NCI-H1930 (cell line): Measurements from ENCODE around the gene BRD4.
"Not testable (repeated sequence)": the region's sequence is repeated elsewhere in the genome, so short reads cannot be mapped to it uniquely, and the experiment has no call there.

ENCODE experiments used
- DNase-seq, 2 experiments: peaks; one replicate each; lab custom pipeline; 2025; lab: John Stamatoyannopoulos, UW

The BRD4 gene

DNA sequence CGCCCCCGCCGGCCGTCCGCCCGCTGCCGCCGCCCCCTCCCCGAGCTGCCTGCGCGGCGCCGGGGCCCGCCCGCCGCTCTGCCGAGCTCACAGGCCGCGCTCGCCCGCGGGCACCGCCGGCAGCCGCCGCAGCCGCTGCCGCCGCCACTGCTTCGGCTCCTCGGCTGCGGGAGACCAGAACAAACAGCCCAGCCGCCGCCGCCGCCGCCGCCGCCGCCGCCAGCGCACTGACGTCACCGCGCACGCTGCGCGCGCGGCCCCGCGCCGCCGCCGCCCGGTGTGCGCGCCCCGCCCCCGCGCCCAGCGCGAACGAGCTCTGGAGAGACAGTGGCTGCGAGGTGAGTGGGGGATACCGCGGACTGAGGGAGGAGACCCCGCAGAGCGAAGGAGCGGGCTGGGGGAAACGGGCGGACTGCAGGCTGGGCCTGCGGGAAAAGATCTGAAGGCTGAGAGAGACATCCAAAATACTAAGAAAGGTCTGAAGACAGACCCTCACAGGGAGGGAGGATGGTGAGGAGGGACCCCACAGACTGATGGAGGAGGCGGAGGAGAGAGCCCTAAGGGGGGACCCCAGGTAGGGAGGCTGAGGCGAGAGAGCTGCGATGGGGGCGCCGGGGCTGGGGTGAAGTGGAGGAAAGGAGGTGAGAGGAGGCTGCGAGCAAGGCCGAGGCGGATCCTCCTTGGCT is at the start of gene BRD4:
BRD4 (minus strand) TSS at position 229 of the 686 bp plus-strand sequence. CDS start 59,440 bp downstream, outside the sequence.
- peak in 1 of 2 experiments; percentile 34 for DNase-seq

DNA sequence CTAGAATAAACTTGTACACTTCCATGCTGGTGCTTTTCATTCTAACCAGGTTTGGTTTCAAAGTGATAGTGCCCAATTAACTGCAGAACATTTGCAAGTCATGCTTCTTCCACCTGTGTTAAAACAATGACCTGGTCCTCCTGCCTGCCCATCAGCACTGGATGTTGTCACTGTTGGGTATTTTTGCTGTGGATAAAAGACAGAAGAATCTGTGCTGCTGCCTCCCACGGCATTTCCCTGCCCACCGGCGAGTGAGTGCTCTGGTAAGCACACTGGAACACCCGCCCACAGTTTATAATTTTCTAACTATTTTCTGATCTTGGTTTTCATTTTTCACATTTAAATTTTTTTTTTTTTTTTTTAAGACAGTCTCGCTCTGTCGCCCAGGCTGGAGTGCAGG is 49.5 kb upstream of the BRD4 start:
- DNase-seq: no peak

- no peak for DNase-seq
Observed at GRCh38 chr19:15381429-15381828, 49.1 kb upstream of the BRD4 start.

GRCh38 chr19:15379999-15380647 is 47.8 kb upstream of the BRD4 start:
- DNase-seq: peak; percentile 42 to 70

DNA sequence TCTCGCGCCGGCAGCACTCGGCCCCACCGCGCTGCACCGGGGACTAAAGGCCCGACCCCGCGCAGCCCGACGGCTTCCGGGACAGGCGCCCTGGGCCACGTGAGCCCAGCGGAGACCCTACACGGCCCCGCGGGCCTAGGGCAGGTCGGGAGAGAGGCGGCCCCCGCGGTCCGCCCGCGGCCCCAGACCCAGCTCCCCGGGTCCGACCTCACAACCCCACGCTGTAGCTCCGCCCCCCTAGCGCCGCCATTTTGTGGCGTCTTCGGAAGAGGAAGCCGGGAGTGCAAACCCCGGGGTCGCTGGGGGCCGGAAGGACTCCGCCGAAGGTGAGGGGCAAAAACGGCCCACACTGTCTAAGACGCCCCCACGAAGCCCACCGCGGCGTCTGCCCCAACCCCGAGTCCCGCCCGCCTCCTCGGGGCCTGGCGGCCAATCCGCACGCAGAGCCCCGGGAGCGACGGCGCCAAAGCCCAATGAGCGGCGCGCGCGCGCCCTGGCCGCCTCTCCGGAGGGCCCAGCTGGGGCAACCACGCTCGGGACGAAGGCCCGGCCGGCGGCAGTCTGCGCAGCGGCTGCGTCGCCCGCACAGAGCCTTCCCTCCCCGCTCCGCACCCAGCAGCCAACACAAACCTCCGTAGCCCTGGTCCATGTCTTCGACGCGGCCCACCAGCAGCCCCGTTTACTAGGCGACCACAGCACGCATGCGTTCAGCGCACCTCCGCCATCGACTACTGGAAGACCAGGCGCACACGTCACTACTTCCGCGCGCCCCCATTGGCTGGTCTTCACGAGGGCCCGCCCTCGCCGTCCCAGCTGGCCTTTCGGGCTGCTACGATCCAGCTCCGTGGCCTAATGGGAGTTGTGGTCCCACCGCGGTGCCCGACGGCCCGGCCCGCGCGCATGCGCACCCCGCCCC is 47.0 kb upstream of the BRD4 start, which contains the start of gene AKAP8:
AKAP8 (minus strand) TSS at position 705 of the 916 bp plus-strand sequence; CDS start at position 649, 56 bp downstream.
- DNase-seq: peak; percentile 87 to 92

DNA sequence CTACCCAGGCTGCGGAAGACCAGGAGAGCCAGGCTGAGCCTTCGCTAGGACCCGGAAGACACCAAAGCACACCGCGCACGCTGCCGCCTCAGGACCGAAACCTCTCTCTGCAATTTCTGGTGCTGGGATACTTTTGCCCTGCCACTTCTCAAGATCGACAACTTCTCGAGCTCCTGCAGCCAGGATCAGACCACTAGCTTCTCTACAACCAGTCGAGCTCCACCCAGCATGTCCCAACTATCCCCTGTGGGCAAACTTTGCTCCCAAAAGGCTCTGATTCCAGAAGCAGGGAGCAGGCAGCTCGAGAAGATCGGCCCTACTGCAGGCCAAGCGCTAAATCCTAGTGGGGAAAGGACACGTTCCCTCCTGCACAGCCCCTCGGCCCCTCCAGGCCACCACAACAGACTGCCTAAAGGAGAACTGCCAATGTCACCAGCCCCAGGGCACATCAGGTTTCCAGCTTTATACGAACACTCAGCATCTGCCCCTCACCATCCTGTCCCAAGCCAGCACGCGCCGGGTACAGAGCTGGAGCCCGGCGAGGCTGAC is 46.3 kb upstream of the BRD4 start:
- no peak for DNase-seq

DNA sequence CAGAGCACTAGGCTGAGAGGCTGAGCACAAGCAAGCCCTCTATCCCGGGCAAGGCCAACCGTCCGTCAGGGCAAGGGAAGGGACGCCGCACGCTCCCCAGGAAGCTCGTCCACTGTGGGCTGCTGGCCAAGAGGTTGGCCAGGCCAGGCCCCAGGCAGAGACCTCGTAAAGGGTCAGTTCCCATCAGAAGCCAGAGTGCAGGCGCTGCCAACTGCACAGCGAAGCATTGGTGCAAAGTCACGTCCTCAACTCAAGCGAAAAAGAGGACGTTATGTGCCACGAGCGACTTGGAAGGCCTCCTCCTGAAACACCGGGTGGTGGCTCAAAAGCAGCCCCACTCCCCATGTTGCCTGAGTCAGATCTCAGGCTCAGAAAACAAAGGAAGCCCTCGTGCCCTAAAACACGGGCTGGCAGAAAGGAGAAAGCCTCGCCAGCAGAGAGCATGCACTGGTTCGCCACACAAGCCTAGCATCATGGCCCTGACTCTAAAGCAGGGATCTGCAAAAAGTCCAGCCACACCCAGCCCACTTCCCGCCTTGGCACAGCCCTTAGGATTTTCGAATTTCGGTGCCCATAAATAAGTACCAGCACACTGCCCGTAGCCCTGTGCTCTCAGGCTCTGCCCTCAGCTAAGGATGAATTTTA is 42.6 kb upstream of the BRD4 start:
- DNase-seq: no peak

- no peak for DNase-seq
Observed at GRCh38 chr19:15374105-15374651, 41.8 kb upstream of the BRD4 start.

DNA sequence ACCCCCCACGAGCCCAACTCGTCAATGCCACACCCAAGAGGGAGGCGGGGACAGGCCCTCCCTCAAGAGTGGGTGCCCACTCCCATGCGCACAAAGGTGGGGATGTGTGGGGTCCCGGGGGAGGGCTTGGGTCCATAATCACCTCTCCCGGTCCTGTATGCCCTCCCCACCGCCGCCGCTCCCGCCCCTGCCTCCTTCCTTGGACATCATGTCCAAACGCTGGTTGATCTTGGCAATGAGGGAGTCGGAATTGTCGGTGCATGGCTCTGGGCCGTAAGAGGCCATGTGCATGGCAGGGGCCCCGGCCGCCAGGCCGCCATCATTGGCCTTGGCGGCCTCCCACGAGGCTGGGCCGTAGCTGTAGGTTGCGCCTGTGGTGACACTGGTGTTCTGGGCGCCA is 41.3 kb upstream of the BRD4 start:
- DNase-seq: no peak

- no peak for DNase-seq
Observed at GRCh38 chr19:15372891-15373301, 40.6 kb upstream of the BRD4 start.

- no peak for DNase-seq
Observed at GRCh38 chr19:15372470-15372869, 40.1 kb upstream of the BRD4 start.

- DNase-seq: no peak
Observed at GRCh38 chr19:15371786-15372380, 39.5 kb upstream of the BRD4 start.

- no peak for DNase-seq
Observed at GRCh38 chr19:15371119-15371518, 38.8 kb upstream of the BRD4 start.

DNA sequence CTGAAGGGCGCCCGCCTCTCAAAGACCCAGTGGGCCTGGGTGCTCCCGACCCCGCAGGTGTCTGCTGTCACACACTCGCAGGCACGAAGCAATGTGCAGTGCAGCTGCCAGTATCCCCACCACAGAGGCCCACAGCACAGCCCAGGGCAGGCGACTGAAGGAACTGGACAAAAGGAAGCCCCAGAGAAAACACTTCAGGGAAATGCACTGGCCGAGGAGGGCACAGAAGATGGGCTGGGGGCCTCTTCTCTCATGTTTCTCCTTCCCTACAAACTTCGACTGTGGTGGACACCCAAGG is 37.2 kb upstream of the BRD4 start:
- no peak for DNase-seq

- no peak for DNase-seq
Observed at GRCh38 chr19:15368798-15369593, 36.7 kb upstream of the BRD4 start.

GRCh38 chr19:15368051-15368632 is 35.8 kb upstream of the BRD4 start:
- DNase-seq: no peak

DNA sequence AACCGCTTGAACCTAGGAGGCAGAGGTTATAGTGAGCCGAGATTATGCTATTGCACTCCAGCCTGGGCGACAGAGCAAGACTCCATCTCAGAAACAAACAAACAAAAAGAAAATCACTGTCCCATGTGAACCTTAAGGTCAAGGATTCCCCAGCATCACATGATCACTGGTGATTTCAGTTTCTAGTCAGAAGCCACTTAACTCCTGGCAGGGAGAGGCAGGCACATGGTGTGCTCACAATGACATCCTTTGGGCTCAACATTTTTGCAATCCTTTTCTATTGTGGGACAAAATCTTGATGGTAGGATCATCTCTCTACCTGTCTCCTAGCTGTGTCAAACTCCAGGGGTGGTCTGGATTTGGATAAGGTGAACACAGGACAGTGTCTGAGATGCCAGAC is 35.1 kb upstream of the BRD4 start:
- no peak for DNase-seq

GRCh38 chr19:15365264-15365663 is 32.9 kb upstream of the BRD4 start:
- DNase-seq: no peak

- DNase-seq: not testable (repeated sequence)
Observed at GRCh38 chr19:15363791-15364190, 31.5 kb upstream of the BRD4 start.

GRCh38 chr19:15363048-15363447 is 30.7 kb upstream of the BRD4 start:
- DNase-seq: not testable (repeated sequence)
